ENCODE results near the gene RAPGEF3. TPM values are rescaled to one million over a fixed set of nuclear protein-coding genes. Genes with fewer than 3 reads are reported as not detected.
A peak's percentile ranks its signal among the peaks of the same experiment; 100 is the strongest.

The RAPGEF3 gene
- total and polyA plus RNA-seq, 2 of the 13 experiments (the other 11 are each of a cell fraction or from before 2014, with no cell fraction given) = 0.07 TPM

DNA sequence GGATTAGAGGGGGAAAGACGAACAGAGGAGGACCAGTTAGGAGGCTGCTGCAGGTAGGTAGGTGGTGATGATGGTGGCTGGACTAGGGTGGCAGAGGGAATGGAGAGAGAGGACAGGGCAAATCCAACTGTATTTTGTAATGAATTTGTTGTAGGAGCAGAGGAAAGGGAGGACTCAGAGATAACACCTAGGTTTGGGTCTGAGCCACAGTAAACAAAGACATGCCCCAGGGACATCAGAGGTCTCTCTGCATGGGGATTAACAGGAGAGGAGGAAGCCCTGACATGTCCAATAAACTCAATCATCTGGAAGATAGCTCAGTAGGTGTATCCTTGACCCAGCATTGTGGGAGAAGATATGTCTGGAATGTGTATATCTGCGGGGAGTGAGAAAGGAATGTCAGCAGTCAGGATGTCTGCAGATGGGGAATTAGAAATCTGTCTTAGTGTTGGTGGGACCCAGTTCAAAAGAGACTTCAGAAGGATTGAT is 9.7 kb upstream of the RAPGEF3 start (continued):
- TF ChIP-seq HMG20B (CRISPR knock-in tag; conservative IDR thresholded peaks at IDR 0.05) = 0 out of 2 replicates have a peak, but pooled peaks have one; percentile 16
- no peak for TF ChIP-seq GTF2F1 (IDR thresholded peaks at IDR 0.05; ENCODE audit: low read length)
- no peak for TF ChIP-seq ZNF251 (CRISPR knock-in tag; IDR thresholded peaks at IDR 0.05)
- peak; percentile 24; the same call in 1 of the 2 replicates for TF ChIP-seq MED1 (CRISPR knock-in tag; IDR thresholded peaks at IDR 0.05)
- TF ChIP-seq, protein P1, sequence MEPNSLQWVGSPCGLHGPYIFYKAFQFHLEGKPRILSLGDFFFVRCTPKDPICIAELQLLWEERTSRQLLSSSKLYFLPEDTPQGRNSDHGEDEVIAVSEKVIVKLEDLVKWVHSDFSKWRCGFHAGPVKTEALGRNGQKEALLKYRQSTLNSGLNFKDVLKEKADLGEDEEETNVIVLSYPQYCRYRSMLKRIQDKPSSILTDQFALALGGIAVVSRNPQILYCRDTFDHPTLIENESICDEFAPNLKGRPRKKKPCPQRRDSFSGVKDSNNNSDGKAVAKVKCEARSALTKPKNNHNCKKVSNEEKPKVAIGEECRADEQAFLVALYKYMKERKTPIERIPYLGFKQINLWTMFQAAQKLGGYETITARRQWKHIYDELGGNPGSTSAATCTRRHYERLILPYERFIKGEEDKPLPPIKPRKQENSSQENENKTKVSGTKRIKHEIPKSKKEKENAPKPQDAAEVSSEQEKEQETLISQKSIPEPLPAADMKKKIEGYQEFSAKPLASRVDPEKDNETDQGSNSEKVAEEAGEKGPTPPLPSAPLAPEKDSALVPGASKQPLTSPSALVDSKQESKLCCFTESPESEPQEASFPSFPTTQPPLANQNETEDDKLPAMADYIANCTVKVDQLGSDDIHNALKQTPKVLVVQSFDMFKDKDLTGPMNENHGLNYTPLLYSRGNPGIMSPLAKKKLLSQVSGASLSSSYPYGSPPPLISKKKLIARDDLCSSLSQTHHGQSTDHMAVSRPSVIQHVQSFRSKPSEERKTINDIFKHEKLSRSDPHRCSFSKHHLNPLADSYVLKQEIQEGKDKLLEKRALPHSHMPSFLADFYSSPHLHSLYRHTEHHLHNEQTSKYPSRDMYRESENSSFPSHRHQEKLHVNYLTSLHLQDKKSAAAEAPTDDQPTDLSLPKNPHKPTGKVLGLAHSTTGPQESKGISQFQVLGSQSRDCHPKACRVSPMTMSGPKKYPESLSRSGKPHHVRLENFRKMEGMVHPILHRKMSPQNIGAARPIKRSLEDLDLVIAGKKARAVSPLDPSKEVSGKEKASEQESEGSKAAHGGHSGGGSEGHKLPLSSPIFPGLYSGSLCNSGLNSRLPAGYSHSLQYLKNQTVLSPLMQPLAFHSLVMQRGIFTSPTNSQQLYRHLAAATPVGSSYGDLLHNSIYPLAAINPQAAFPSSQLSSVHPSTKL (CRISPR knock-in tag; IDR thresholded peaks at IDR 0.05) = peak; percentile 18; the same call in 1 of the 2 replicates
- TF ChIP-seq SAP130 (CRISPR knock-in tag; IDR thresholded peaks at IDR 0.05; ENCODE audit: low read depth) = peak; percentile 35; the same call in 1 of the 2 replicates
- TF ChIP-seq ZSCAN25 (CRISPR knock-in tag; IDR thresholded peaks at IDR 0.05) = no peak
- peak; percentile 93 for TF ChIP-seq TEAD3 (CRISPR knock-in tag; optimal IDR thresholded peaks at IDR 0.05; ENCODE audit: borderline replicate concordance)
- TF ChIP-seq PITX1 (CRISPR knock-in tag; IDR thresholded peaks at IDR 0.05) = peak; percentile 53; the same call in 1 of the 2 replicates
- TF ChIP-seq PHF21A (CRISPR knock-in tag; IDR thresholded peaks at IDR 0.05) = 0 out of 2 replicates have a peak, but pooled peaks have one; percentile 28
- TF ChIP-seq GATAD2A (CRISPR knock-in tag; IDR thresholded peaks at IDR 0.05) = peak; percentile 43
- TF ChIP-seq RARA (CRISPR knock-in tag; IDR thresholded peaks at IDR 0.05) = peak; percentile 34; the same call in 1 of the 2 replicates
- TF ChIP-seq ZNF878 (CRISPR knock-in tag; IDR thresholded peaks at IDR 0.05) = no peak
